CMK (cell line): ENCODE data around the gene SDK1.
"Not testable (repeated sequence)": the region's sequence is repeated elsewhere in the genome, so short reads cannot be mapped to it uniquely, and the experiment has no call there.

Experiments
- DNase-seq: peaks from one replicate; pipeline ENCODE4 v3.0.0-alpha.2; 2010; ENCODE audit warnings: low read depth

The SDK1 gene

GRCh38 chr7:4230352-4230751 is 929.3 kb downstream of the SDK1 start:
- no peak for DNase-seq

DNA sequence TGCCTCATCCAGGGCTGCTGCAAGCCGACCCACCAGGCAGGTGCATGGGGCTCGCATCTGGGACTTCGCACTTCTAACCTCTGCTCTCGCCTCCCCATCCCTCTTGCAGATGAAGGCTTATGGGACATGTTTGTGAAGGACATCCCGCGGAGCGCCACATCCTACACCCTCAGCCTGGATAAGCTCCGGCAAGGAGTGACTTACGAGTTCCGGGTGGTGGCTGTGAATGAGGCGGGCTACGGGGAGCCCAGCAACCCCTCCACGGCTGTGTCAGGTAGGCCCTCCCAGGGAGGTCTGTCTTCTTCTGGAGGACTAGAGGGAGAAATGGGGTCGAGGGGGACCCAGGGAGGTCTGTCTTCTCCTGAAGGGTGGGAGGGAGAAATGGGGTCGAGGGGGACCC is 932.1 kb downstream of the SDK1 start:
- no peak for DNase-seq

- no peak for DNase-seq
Measured at GRCh38 chr7:4233621-4234497, 932.8 kb downstream of the SDK1 start.

- no peak for DNase-seq
Measured at GRCh38 chr7:4234498-4234855, 933.4 kb downstream of the SDK1 start.

- DNase-seq, result no peak
Measured at GRCh38 chr7:4234886-4235285, 933.8 kb downstream of the SDK1 start.

GRCh38 chr7:4235596-4235995 is 934.5 kb downstream of the SDK1 start:
- no peak for DNase-seq

DNA sequence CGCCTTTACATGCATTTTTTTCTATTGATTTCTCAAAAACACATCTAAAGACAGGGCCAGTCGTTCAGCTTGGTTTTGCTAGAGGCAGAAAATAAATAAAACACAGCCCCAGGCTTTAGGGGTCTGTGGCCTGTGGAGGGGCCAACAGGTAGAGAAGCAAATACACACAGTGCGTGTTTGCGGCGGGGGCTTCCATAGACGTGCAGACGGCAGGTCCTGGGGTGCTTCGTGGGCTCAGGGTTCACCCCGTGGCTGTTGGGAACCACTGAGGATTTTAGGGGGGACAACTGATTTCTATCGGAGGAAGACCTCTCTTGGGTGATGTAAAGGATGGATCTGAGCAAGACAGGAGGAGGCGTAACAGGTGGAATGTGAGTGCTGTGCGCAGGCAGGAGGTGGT is 935.3 kb downstream of the SDK1 start:
- no peak for DNase-seq

DNA sequence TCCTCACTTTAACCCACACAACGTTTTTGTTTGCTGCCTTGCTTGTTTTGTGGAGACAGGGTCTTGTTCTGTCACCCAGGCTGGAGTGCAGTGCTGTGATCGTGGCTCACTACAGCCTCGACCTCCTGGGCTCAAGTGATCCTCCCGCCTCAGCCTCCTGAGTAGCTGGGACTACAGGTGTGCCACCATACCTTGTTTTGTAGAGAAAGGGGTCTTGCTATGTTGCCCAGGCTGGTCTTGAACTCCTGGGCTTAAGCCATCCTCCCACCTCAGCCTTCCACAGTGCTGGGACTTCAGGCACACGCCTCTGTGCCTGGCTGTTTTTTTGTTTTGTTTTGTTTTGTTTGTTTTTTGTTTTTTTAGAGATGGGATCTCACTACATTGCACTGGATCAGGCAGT is 935.8 kb downstream of the SDK1 start:
- not testable (repeated sequence) for DNase-seq

GRCh38 chr7:4237296-4238235 is 936.5 kb downstream of the SDK1 start:
- no peak for DNase-seq

GRCh38 chr7:4238861-4239260 is 937.8 kb downstream of the SDK1 start:
- no peak for DNase-seq

- DNase-seq, result no peak
Measured at GRCh38 chr7:4240042-4240441, 939.0 kb downstream of the SDK1 start.

- DNase-seq, result no peak
Measured at GRCh38 chr7:4240520-4241303, 939.7 kb downstream of the SDK1 start.

GRCh38 chr7:4241304-4241612 is 940.2 kb downstream of the SDK1 start:
- no peak for DNase-seq

DNA sequence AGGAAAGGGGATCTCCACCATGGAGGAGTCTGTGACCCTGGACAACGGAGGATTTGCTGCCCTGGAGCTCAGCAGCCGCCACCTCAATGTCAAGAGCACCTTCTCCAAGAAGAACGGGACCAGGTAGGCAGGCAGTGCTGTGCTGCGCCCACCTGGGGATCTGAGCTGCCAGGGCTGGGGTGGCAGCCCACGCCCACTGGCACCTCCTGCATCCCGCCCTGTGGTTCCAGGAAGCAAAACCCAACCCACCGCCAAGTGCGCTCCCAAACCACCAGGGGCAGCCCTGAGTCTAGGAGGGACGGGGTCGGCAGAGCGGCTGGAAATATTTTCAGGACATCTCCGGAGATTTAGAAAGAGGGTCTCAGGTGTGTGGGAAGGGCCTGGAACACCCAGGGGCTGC is 940.7 kb downstream of the SDK1 start:
- no peak for DNase-seq

DNA sequence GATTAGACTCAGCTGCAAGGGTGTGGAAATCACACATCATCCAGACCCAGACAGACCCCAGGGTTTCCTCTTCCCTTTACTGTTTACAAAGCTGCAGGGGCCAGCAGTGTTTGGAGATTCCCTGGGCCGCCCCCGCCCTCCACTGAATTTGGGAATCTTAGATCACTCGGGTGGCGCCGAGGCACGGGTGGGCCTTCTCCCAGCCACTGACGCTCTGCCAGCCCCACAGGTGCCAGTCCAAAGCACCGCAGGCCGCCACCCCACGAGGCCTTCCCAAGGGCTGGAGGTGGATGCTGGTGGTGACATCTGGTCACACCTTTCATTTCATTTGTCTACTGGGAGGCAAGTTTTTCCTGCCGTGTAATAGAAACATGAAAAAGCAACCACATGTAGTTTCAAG is 941.7 kb downstream of the SDK1 start:
- no peak for DNase-seq

DNA sequence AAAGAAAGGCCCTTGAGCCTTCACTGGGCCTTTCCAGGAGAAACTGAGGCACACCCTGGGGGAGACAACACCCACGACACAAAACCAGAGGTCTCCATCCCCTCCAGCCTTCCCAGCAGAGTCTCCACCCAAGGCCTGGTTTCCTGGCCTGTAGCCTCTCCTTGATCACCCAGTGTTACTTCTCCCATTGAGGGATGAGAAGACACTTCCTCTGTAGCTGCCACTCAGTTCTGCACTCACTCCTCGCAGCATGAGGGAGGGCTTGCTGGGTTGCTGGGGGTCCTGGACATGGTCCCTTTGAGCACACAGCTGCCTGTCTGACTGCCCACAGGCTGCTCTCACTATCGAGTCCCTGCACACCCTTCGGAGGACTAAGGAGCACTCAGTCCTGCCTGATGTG is 943.0 kb downstream of the SDK1 start:
- no peak for DNase-seq

GRCh38 chr7:4244635-4245034 is 943.6 kb downstream of the SDK1 start:
- no peak for DNase-seq

DNA sequence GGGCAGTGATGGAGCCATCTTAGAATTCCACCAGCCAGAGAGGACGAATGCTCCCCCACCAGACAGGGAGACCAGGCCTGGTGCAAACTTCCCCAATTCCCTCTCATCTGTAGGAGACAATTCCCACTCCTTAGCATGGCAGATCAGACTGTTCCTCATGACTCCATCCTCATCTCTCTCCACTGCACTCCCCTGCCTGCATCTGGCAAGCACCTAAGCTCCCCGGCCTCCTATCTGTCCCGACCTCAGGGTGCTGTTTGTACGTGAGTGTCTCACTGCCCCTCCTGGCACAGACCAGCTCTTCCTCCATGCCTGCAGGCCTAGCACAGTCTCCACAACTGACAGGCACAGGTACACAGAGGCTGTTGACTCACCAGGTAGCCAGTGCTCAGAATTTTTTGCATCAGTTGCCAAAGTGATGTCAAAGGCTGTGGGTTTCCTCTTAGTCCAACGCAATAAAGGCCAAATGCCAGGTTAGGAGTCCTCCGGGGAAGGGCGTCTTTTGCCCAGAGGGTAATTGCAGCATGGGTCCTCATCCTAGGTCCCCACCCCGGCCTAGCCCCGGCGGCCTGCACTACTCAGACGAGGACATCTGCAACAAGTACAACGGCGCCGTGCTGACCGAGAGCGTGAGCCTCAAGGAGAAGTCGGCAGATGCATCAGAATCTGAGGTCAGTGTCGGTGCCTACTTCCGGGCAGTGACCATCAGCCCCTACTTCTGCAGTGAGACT is 944.2 kb downstream of the SDK1 start:
- DNase-seq, result no peak

DNA sequence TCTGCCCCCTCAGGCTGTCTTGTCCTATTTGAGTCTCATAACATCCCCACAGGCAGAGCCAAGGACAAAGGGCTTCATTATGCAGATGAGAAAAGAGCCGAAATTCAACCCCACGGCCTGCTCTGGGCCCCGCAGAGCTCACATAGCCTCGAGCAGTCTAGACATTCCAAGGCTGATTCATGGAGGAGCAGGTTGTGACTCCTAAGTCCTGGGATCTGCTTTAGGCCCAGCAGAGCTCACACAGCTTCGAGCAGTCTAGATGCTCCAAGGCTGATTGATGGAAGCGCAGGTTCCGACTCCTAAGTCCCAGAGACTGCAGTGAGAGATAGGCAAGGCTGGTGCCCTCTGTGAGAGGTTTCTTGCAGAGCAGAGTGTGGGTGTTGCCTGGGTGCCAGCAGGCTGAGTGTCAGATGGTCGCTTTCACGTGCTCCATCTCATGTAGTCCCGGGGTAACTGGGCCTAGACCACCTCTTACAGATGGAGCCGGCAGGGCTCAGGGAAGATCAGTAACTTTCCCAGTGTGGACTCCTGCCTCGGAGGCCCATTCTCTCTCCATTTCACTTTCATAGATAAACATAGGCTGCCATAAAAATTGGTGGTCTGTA is 944.9 kb downstream of the SDK1 start:
- no peak for DNase-seq

DNA sequence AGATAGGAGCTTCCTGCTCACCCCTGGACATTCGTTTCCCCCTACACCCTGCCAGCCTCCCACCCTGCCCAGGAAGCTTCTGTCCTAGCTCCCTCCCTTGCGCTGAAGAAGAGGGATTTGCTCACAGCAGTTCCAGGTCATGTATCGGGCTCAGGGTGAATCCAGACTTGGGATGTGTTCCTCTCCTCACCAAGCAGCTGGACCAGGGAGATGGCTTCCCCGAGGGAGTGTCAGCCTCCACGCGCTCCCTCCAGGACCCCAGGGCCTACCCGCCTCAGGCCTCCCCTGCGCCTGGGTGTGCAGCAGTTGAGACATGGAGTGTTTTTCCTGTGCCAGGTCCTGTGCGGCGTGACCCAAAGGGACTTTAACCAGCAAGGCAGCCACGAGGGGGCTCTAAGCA is 945.5 kb downstream of the SDK1 start:
- DNase-seq, result no peak

DNA sequence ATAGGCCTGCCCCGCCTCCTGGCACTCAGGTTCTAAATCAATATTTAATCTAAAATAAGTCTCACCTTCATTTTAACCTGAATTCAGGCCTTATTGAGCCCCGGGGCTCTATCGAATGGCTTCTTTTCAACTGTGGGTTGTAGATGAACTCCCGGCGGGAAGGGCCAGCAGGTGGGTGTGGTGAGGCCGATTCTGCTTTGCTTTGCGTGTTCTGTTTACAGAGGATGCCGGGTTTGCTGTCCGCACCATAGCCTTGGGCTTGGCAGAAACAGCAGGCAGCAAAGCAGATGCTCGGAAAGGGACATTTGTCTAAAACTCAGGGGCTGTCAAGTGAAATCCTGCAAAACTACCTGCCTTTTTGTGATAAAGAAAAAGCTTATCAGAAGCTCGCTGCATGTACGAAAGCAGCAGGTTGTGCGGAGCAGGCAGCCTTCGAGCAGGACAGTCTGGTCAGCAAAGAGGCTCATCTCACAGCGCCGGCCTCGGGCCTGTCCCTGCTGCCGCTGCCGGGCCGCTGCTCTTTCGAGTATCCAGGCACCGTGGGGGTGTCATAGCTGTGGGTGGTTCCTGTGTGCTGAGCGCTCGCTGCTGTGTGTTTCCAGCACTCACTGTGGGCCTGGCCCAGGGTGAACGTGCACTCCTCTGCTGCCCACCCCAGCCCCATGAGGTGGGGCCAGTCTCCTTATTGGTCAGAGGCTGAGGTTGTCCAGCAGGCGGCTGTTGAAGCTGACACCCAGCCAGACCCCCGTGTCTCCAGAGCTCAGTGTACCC is 946.2 kb downstream of the SDK1 start:
- no peak for DNase-seq
